ENCODE measurements around the gene FBXW7. TPM values are rescaled to one million over a fixed set of nuclear protein-coding genes. Genes with fewer than 3 reads are reported as not detected.

The FBXW7 gene
- total RNA-seq, 1 donor from 2014 or later = 47.2 TPM

- H3K27ac ChIP-seq = no peak overlapping the region
Measured at GRCh38 chr4:152510349-152511147, 25.3 kb downstream of the FBXW7 start.

GRCh38 chr4:152509595-152510225, 26.2 kb downstream of the FBXW7 start:
- Histone ChIP-seq H3K4me1 (no peaks in the 10 kb centered on the region), H3K4me3 (no peak overlapping the region), H3K27ac (no peak overlapping the region), H3K27me3 (no peaks in the 10 kb centered on the region), H3K9me3 (no peaks in the 10 kb centered on the region), H3K36me3 (no peaks in the 10 kb centered on the region)
- intact Hi-C loops (cut with DNase I) = loop anchor here (10.0 kb wide), 1 partner anchor 135 kb away; no protein-coding TSS in a partner anchor
- ATAC-seq (no peak), DNase-seq (no peak)
- TF ChIP-seq CTCF (IDR thresholded peaks at IDR 0.05) = no peak

More at GRCh38 chr4:152510349-152511147, 25.3 kb downstream of the FBXW7 start:
- no peaks in the 10 kb centered on the region for H3K4me1 ChIP-seq
- no peak for DNase-seq
- no peak overlapping the region for H3K4me3 ChIP-seq
- ATAC-seq = no peak
- H3K36me3 ChIP-seq = no peaks in the 10 kb centered on the region
- H3K27me3 ChIP-seq = no peaks in the 10 kb centered on the region
- TF ChIP-seq CTCF (IDR thresholded peaks at IDR 0.05) = no peak
- intact Hi-C loops (cut with DNase I) = no loop called here
- H3K9me3 ChIP-seq = no peaks in the 10 kb centered on the region

- H3K36me3 ChIP-seq = no peaks in the 10 kb centered on the region
- intact Hi-C loops (cut with DNase I) = loop anchor here (10.0 kb wide), 1 partner anchor 136 kb away; no protein-coding TSS in a partner anchor
- no peak for TF ChIP-seq CTCF (IDR thresholded peaks at IDR 0.05)
- no peaks in the 10 kb centered on the region for H3K4me1 ChIP-seq
- H3K27ac ChIP-seq = no peak overlapping the region
- H3K9me3 ChIP-seq = no peaks in the 10 kb centered on the region
- H3K4me3 ChIP-seq = no peak overlapping the region
- DNase-seq = no peak
- H3K27me3 ChIP-seq = no peaks in the 10 kb centered on the region
- no peak for ATAC-seq
Measured at GRCh38 chr4:152508818-152509217, 27.1 kb downstream of the FBXW7 start.

GRCh38 chr4:152508386-152508785, 27.5 kb downstream of the FBXW7 start:
- intact Hi-C loops (cut with DNase I) = loop anchor here (10.0 kb wide), 1 partner anchor 136 kb away; no protein-coding TSS in a partner anchor
- no peak overlapping the region for H3K27ac ChIP-seq
- no peak for TF ChIP-seq CTCF (IDR thresholded peaks at IDR 0.05)
- DNase-seq (no peak), ATAC-seq (no peak)
- no peaks in the 10 kb centered on the region for H3K27me3 ChIP-seq
- no peaks in the 10 kb centered on the region for H3K36me3 ChIP-seq
- H3K4me1 ChIP-seq = no peaks in the 10 kb centered on the region
- no peak overlapping the region for H3K4me3 ChIP-seq
- no peaks in the 10 kb centered on the region for H3K9me3 ChIP-seq

GRCh38 chr4:152503653-152504290, 32.1 kb downstream of the FBXW7 start:
- ATAC-seq = no peak
- TF ChIP-seq CTCF (IDR thresholded peaks at IDR 0.05) = no peak
- no peak overlapping the region for H3K27ac ChIP-seq
- DNase-seq = no peak
- intact Hi-C loops (cut with DNase I) = loop anchor here (10.0 kb wide), 1 partner anchor 141 kb away; no protein-coding TSS in a partner anchor
- H3K36me3 ChIP-seq = no peaks in the 10 kb centered on the region
- no peak overlapping the region for H3K4me3 ChIP-seq
- no peaks in the 10 kb centered on the region for H3K27me3 ChIP-seq
- H3K4me1 ChIP-seq = no peaks in the 10 kb centered on the region
- no peaks in the 10 kb centered on the region for H3K9me3 ChIP-seq

All from upper lobe of right lung (tissue), 1 donor.